A172 (cell line): ENCODE data around the gene ZNF431. TPM values are rescaled to one million over a fixed set of nuclear protein-coding genes. Genes with fewer than 3 reads are reported as not detected.
"Not testable (repeated sequence)": the region's sequence is repeated elsewhere in the genome, so short reads cannot be mapped to it uniquely, and the experiment has no call there.

ENCODE experiments used
- DNase-seq: peaks from one replicate; pipeline ENCODE4 v3.0.0-alpha.2; 2015; ENCODE audit warnings: low spot score
- total RNA-seq: library from RNA; depleted of rRNA; stranded (reverse); fragments of >200 nt; shearing (Covaris generic); gene quantifications from 2 replicates; pipeline ENCODE4 v1.2.3, GENCODE V29; 2014; rRNA removed

ZNF431 gene
- total RNA-seq, result 10.4 and 10.7 TPM in 2 replicates

DNA sequence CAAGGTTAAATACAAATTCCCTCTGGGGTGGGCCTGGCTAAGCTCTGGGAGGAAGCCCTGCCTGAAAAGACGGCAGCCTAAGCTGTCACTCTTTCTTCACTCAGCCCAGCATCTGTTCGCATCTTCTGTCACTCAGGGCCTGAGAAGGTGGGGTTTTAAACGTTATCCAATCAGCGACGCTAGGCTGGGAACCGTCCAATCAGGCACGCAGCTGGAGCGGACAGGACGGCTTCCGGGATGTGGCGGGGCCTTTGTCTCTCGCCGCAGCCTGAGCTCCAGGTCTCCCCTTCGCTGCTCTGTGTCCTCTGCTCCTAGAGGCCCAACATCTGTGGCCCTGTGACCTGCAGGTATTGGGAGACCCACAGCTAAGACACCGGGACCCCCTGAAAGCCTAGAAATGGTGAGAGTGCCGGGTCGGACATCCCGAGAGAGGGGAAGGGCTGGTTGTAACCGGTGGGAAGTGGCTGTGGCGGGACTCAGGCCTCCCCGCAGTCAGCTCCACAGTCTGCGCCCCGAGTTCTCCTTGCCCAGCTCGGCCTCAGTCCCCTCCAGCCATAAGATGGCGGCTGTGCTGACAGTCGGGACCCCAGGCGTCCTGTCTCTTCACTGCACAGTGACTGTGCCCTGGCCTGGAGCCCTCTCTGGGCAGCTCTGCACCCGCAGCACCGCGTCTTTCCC, at the start of gene ZNF431:
Gene ZNF431, plus strand, starts transcription at position 254 of the 678 bp plus-strand sequence. Its CDS starts 144 bp downstream, at position 398.
- DNase-seq, result peak; percentile 95

DNA sequence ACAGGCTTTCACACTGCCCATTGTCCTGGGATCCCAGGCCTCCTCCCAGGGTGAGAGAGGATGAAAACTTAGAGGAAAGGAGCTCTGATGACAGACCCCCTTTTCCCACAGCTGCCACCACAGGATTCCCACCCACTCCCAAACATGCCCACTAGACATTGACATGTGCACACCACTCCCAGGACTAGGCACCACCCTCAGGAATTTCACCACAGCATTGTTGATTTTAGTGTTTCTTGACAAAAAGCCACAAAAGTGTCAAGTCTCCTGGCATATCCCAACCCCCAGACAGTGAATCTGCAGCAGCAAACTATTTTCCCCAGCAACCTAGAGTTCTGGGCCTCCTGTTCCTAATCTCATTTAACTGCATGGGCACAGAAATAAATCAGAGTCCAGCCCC, 49.7 kb upstream of the ZNF431 start:
- DNase-seq, result peak; percentile 31

DNA sequence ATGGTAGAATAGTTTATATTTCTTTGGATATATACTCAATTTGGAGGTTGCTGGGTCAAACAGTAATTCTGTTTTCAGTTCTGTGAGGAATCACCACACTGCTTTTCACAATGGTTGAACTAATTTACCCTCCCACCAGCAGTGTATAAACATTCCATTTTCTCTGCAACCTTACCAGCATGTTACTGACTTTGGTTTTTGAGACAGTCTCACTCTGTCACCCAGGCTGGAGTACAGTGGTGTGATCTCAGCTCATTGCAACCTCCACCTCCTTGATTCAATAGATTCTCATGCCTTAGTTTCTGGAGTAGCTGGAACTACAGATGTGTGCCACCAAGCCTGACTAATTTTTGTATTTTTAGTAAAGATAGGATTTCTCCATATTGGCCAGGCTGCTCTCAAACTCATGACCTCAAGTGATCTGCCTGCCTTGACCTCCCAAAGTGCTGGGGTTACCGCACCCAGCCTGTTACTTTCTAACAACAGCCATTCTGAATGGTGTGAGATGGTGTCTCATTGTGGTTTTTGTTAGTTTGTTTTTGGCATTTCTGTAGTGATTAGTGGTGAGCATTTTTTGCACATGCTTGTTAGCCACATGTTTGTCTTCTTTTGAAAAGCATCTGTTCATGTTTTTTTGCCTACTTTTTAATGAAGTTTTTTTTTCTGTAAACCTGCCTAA, 47.4 kb upstream of the ZNF431 start:
- no peak for DNase-seq

DNA sequence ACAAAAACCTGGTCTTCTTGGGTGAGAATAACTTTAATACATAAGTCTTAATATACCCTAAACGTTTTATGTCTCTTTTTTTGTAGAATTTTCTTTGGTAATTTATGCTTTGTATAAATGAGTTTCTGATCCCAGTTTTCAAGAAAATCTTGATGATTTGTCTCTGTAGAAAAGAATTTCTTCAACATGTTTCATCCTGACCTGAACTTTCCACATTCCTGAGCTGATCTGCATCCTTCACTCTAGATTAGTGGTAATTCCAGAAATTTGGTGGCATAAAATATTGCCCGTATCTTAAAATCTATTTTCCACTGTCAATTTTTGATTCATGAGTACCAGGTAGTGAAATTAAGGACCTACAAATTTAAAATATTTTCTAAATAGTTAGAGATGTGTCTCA, 43.5 kb upstream of the ZNF431 start:
- no peak for DNase-seq

DNA sequence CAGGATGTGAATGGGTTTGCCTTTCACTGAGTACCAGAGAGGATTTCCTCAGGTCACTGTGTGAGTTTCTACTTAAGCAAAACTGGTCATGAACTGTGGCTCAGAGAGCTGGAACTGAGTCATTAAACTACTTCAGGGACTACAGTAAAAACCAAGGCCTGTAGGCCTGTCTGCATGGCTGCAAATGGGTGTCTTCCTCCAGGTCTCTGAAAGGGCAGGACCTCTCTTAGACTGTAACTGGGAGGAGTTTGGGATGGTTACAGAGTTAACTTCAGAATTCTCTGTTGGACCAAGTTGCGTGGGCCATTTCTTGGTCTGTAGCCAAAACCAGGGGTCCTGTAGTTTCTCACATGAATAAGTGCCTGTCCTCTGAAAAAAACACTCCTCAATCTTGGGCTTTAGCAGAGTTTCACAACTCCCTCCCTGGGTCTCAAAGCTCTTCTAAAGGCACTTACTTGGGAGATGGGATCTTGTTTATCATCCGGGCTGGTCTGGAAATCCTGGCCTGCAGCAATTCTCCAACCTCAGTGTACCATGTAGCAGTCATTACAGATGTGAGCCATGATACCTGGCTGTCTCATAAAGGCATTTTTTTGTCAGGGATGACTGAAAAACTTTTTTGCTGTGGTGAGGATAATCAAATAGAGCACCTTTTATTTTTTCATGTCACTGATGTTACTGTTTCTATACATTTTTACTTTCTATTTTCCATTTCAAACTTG, 40.2 kb upstream of the ZNF431 start:
- DNase-seq, result no peak

DNA sequence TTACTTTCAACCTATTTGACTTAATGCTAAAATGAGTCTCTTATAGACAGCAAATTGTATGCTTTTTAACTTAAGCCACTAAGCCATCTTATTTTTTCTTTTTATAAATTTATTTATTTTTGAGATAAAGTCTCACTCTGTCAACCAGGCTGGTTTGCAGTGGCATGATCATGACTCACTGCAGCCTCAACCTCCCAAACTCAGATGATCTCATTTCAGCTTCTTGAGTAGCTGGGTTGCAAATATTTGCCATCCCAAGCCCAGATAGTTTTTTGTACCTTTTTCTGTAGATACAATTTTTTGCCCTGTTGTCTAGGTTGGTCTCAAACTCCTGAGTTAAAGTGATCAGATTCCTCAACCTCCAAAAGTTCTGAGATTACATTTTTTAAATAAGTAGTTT, 32.7 kb upstream of the ZNF431 start:
- peak; percentile 34 for DNase-seq

DNA sequence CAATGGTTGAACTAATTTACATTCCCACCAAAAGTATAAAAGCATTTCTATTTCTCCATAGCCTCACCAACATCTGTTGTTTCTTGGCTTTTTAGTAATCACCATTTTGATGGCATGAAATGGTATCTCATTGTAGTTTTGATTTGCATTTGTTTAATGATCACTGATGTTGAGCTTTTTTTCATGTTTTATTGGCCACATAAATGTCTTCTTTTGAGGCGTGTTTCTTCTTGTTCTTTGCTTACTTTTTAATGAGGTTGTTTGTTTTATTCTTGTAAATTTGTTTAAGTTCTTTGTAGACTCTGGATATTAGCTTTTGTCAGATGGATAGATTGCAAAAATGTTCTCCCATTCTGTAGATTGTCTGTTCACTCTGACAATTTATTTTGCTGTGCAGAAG, 31.7 kb upstream of the ZNF431 start:
- DNase-seq, result no peak

DNA sequence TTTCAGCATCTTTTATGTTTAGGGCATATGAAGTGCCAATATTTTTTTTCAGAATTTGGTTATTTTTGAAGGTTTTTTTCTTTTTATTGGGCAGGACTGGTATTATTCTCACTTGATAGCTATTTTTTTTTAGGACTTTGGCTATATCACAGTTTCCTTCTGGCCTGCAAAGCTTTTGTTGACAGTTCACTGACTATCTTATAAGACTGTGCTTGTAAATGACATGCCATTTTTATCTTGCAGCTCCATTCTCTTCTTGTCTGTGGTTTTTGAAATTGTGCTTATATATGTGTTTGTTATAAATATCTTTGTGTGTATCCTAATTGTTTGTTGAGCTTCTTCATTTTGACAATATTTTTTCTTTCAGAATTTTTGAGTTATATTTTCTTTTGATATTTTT, 26.4 kb upstream of the ZNF431 start:
- DNase-seq, result no peak

DNA sequence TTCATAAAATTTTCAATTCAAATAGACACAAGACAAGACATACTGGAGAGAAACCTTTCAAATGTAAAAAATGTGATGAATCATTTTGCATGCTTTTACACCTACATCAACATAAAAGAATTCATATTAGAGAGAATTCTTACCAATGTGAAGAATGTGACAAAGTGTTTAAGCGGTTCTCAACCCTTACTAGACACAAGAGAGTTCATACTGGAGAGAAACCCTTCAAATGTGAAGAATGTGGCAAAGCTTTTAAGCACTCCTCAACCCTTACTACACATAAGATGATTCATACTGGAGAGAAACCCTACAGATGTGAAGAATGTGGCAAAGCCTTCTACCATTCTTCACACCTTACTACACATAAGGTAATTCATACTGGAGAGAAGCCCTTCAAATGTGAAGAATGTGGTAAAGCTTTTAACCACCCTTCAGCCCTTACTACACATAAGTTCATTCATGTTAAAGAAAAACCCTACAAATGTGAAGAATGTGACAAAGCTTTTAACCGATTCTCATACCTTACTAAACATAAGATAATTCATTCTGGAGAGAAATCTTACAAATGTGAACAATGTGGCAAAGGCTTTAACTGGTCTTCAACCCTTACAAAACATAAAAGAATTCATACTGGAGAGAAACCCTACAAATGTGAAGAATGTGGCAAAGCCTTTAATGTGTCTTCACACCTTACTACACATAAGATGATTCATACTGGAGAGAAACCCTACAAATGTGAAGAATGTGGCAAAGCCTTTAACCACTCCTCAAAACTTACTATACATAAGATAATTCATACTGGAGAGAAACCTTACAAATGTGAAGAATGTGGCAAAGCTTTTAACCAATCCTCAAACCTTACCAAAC, 24.6 kb upstream of the ZNF431 start:
- no peak for DNase-seq

DNA sequence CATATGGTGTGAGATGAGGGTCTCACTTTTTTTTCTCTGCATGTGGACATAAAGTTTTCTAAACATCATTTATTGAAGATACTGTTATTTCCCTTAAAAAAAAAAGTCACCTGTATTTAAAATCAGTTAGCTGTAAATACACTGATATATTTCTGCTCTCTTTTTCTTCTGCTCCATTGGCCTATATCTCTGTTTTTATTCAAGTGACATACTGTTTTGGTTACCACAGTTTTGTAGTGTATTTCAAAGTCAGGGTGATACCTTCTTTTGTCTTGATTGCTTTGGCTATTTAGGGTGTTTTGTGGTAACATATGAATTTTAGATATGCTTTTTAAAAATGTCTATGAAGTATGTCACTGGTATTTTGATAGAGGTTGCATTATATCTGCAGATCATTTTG, 15.8 kb upstream of the ZNF431 start:
- DNase-seq, result no peak

DNA sequence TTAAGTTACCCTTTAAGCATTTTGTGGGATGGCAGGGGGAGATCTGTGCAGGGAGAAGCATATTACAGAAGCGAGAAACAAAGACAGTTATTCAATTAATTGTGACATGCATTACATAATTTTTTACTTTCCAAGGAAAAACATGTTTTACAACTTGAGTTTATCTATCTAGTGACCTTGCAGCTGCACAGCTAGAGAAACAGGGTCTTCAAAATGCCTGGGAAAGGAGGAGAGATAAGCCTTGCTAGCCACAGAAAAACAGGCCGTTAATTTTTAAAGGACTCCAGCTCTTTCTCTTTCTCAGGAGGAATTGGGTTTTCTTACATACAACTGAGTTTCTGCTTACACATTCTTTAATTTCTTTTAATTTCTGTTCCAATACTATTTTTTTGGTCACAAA, 14.8 kb upstream of the ZNF431 start:
- no peak for DNase-seq

DNA sequence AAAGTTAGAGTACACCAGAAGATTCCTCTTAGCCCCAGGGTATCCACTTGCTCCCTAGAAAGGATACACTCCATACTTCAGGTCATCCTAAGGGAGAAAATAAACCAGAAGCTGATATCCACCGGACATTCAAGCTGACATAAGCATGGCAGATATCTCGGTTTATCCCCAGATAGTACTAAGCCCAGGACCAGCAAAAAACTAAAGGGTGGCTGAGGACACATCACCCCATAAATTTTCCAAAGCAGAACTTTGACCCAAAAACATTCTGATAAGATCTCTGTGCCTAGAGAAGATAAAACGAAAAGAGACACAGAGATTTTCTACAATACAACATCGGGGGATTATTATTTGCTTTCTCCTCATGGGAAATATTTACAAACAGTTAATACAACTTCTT, 13.9 kb upstream of the ZNF431 start:
- no peak for DNase-seq

DNA sequence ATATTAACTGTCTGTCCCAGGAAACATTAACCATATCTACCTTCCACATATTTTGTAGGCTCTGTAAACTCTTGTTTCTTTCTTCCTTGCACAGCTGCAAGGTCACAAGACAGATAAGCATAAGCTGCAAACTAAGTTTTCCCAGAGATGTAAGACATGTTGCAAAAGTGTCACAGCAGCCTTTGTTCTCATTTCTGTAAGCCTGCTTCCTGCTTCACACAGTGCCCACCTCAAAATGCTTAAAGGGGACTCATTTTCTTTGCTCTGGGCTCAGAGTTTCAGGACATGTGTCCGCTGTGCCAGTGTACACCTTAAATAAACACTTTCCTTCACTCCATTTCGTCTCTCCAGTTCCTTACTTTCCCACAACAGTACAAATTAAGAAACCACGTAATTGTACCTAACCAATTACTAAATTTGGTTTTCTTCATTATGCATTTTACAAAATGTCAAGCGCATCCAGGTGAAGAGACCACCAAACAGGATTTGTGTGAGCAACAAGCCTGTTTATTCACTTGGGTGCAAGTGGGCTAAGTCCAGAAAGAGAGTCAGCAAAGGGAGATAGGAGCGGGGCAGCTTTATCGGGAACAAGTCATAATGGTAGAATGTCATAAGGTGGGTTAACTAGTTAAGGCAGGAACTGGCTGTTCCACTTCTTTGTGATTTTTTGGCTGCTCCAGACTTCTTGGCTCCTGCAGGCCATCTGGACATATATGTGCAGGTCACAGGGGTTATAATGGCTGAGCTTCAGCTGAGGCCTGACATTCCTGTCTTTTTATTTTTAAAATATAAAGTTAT, 12.7 kb upstream of the ZNF431 start:
- no peak for DNase-seq

DNA sequence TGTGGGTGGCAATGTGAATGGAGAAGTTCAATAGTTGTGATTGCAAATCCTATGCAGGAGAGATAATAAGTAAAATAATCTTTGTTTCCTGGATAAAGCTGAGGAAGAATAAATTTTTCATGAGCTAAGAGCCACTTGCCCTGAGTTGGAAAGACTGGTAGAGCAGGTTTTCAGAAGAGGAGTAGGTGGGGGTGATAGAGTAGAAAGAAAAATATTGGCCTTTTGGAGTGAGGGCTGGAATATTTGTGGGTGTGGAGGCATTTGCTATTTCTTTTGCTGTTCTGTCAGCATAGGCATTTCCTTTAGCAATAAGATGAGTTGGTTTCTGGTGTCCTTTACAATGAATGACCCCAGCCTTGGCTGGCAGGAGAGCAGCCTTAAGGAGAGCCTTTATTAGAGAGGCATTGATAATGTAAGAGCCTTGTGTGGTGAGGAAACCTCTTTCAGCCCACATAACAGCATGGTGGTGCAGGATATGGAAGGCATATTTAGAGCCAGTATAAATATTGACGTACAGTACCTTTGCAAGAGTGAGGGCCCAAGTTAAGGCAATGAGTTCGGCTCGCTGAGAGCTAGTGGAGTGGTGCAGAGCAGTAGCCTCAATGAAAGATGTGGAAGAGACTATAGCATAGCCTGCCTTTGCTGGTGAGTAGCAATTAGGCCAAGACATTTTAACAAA, 11.6 kb upstream of the ZNF431 start:
- no peak for DNase-seq

DNA sequence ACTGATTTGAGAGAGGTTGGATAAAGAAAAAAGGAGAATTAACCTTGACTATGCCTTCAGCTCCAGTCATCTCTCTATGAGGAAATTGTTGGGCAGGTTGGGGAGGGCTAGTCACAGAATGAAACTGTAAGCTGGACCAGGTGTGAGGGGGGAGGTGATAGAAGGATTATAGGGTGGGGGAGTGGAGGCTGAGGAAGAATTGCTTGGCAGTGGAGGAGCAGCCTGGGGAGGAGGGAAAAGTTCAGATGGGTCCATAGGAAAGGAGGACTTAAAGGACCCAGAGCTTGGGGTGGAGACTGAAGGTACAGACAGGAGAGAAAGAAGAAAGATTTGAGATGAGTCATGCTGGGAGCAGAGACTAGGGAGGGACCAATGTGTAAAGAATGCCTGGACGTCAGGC, 8.2 kb upstream of the ZNF431 start:
- DNase-seq, result no peak

DNA sequence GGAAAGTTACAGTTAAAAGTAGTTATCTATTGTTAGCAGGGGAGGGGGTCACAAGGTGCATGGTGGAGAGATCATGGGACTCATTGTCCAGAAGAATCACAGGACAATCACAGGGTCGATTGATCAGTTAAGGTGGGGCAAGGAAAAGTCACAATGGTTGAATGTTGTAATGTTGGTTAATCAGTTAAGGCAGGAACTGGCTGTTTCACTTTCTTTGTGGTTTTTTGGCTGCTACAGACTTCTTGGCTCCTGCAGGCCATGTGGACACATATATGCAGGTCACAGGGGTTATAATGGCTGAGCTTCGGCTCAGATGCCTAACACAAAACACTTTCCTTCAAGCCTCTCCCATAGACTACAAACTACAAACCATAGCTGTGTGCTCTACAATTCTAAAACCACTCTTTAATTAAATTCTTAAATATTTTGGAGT, 6.9 kb upstream of the ZNF431 start:
- no peak for DNase-seq

DNA sequence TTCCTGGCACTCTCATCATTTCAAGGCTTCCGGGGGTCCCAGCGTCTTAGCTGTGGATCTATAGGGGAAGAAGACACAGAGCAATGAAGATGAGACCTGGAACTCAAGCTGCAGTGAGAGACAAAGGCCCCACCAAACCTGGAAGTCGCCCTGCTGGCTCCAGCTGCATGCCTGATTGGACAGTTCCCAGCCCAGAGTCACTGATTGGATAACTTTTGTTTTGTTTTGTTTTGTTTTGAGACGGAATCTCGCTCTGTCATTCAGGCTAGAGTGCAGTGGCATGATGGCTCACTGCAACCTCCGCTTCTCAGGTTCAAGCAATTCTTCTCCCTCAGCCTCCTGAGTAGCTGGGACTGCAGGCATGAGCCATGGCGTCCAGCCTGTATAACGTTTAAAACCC, 6.4 kb upstream of the ZNF431 start:
- DNase-seq, result no peak

DNA sequence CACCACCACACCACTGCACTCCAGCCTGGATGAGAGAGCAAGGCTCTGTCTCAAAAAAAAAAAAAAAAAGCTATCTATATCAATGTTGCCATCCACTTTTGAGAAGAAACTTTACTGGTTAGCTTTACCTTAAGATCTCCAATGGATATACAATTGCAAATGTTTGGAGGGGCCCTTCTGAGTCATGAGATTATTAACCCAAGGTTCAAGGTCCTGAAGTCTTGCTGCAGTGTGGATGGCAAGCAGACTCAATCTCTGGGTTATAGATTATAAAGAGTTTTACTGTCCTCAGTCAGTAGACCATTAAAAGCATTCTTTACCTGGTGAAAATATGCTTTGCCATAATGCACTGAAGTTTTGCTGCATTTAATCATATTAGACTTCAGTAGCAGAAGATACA, 3.7 kb upstream of the ZNF431 start:
- no peak for DNase-seq

DNA sequence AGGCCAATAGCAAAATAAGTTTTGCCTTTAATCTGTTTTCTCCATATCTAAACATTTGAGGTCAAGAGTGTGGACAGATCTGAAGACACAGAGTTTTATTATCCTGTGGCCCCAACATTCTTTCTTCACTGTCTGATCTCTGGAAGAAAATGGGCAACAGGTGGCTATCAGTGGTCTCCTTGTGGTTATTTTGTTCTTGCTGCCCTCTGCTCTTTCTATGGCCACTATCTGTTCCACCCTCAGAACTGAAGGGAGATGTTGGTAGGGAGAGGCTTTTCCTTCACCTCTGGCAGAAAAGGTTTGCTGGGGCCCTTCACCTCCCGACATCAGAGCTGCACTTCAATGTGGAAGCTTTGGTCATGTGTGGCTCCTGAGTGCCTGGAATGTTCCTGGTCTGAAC, 834 bp upstream of the ZNF431 start:
- not testable (repeated sequence) for DNase-seq

DNA sequence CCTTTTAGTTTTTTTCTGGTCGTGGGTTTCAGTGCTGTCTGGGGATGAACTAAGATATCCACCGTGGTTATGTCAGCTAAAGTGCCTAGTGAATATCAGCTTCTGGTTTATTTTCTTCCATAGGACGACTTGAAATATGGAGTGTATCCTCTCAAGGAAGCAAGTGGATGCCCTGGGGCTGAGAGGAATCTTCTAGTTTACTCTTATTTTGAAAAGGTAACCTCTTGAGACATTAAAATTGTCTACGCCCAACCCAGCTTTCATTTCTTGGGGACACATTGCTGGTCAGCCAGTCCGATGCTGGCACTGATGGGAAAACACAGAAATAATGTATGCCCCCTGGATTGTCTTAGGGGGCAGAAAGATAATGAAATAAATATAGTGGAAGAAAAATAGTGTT, 1.6 kb downstream of the ZNF431 start:
- DNase-seq, result no peak

DNA sequence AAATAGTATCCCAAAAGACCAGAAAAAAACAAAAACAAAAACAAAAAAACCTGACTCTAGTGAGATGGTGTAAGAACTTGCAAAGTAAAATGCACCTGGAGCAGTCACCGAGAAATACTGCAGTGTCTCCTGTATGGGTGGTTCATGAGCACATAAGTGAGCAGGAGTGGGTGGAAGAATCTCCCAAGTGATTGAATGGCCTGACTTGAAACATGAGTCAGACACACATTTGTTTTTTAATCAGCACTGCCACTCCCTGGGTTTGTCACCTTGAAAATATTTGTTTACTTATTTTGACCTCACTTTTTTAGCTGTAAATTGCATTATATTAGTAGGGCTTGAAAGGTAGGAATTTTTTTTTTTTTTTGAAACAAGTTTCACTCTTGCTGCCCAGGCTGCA, 2.0 kb downstream of the ZNF431 start:
- peak; percentile 41 for DNase-seq
